Trophoblast cell (in vitro differentiated cells and primary cell): ENCODE measurements around the gene POC1B.

Experiments
- DNase-seq, 2 donors: peaks; one replicate each; pipeline ENCODE4 v3.0.0-alpha.2; 2016
- H2AFZ ChIP-seq: 2 replicates; pipeline ENCODE4 v1.6.1; 2013; ENCODE audit warnings: low read length, moderate library complexity, mild to moderate bottlenecking; ENCODE audit not compliant: insufficient read depth, poor library complexity
- H2AK5ac ChIP-seq: 2 replicates; pipeline ENCODE4 v1.6.1; 2013; ENCODE audit warnings: mild to moderate bottlenecking, low read length
- H2BK120ac ChIP-seq: 2 replicates; pipeline ENCODE4 v1.6.1; 2013; ENCODE audit warnings: low read length, mild to moderate bottlenecking, moderate library complexity; ENCODE audit not compliant: insufficient read depth, poor library complexity
- H2BK12ac ChIP-seq: 2 replicates; pipeline ENCODE4 v1.6.1; 2013; ENCODE audit warnings: mild to moderate bottlenecking, low read length, moderate library complexity
- H2BK5ac ChIP-seq: 2 replicates; pipeline ENCODE4 v1.6.1; 2013; ENCODE audit warnings: low read length, low read depth, moderate library complexity, mild to moderate bottlenecking; ENCODE audit not compliant: poor library complexity
- H3K14ac ChIP-seq: 2 replicates; pipeline ENCODE4 v1.6.1; 2013; ENCODE audit warnings: mild to moderate bottlenecking, low read length
- H3K18ac ChIP-seq: 2 replicates; pipeline ENCODE4 v1.6.1; 2013; ENCODE audit warnings: mild to moderate bottlenecking, low read length
- H3K23ac ChIP-seq: 2 replicates; pipeline ENCODE4 v1.6.1; 2013; ENCODE audit warnings: low read length
- H3K27ac ChIP-seq: 2 replicates; pipeline ENCODE4 v1.5.1; 2013; ENCODE audit warnings: low read depth, mild to moderate bottlenecking, inconsistent platforms, low read length, moderate library complexity
- H3K27me3 ChIP-seq: 2 replicates; pipeline ENCODE4 v1.6.1; 2013; ENCODE audit warnings: inconsistent platforms, mild to moderate bottlenecking, low read length, moderate library complexity; ENCODE audit not compliant: insufficient read depth
- H3K36me3 ChIP-seq, 2 experiments: 1 replicate in 1 of 2; 2 replicates in 1 of 2; pipeline ENCODE4 v1.6.1; 2013; ENCODE audit warnings: low read length in 2 of 2, mild to moderate bottlenecking in 2 of 2, moderate library complexity in 1 of 2; ENCODE audit not compliant: insufficient read depth in 2 of 2, control insufficient read depth in 1 of 2
- H3K4ac ChIP-seq: 2 replicates; pipeline ENCODE4 v1.6.1; 2013; ENCODE audit warnings: low read depth, mild to moderate bottlenecking, low read length, moderate library complexity
- H3K4me1 ChIP-seq, 2 experiments: 1 replicate in 1 of 2; 2 replicates in 1 of 2; pipeline ENCODE4 v1.6.1; 2013; ENCODE audit warnings: low read length in 2 of 2, mild to moderate bottlenecking in 2 of 2, moderate library complexity in 1 of 2; ENCODE audit not compliant: insufficient read depth in 2 of 2, control insufficient read depth in 1 of 2
- H3K4me2 ChIP-seq: 2 replicates; pipeline ENCODE4 v1.6.1; 2013; ENCODE audit warnings: inconsistent platforms, mild to moderate bottlenecking, low read length, moderate library complexity
- H3K4me3 ChIP-seq: 2 replicates; pipeline ENCODE4 v1.5.1; 2013; ENCODE audit warnings: mild to moderate bottlenecking, low read depth, low read length, inconsistent platforms
- H3K79me1 ChIP-seq: one replicate; pipeline ENCODE4 v1.6.1; 2013; ENCODE audit warnings: low read length
- H3K79me2 ChIP-seq: 2 replicates; pipeline ENCODE4 v1.6.1; 2013; ENCODE audit warnings: low read length, mild to moderate bottlenecking; ENCODE audit not compliant: control insufficient read depth, insufficient read depth, poor library complexity
- H3K9ac ChIP-seq: 2 replicates; pipeline ENCODE4 v1.6.1; 2013; ENCODE audit warnings: mild to moderate bottlenecking, low read length
- H3K9me3 ChIP-seq: 2 replicates; pipeline ENCODE4 v1.6.1; 2013; ENCODE audit warnings: low read depth, mild to moderate bottlenecking, control low read depth, inconsistent platforms, low read length; ENCODE audit not compliant: insufficient read depth
- H4K12ac ChIP-seq: 2 replicates; pipeline ENCODE4 v1.6.1; 2013; ENCODE audit warnings: low read depth, mild to moderate bottlenecking, low read length, moderate library complexity
- H4K8ac ChIP-seq: 2 replicates; pipeline ENCODE4 v1.6.1; 2013; ENCODE audit warnings: low read depth, mild to moderate bottlenecking, low read length, moderate library complexity
- H4K91ac ChIP-seq: one replicate; pipeline ENCODE4 v1.6.1; 2013; ENCODE audit warnings: low read depth, mild to moderate bottlenecking, low read length, moderate library complexity
- WGBS: extraction: QIAGEN DNeasy Blood & Tissue Kit; methylation state at CpG from one replicate; pipeline ENCODE4 v1.1.7; 2013; ENCODE audit warnings: missing lambda C conversion rate; ENCODE audit not compliant: insufficient read length, insufficient coverage; ENCODE audit errors: extremely low coverage; 5-methylcytosine and 5-hydroxymethylcytosine counted together

POC1B gene

DNA sequence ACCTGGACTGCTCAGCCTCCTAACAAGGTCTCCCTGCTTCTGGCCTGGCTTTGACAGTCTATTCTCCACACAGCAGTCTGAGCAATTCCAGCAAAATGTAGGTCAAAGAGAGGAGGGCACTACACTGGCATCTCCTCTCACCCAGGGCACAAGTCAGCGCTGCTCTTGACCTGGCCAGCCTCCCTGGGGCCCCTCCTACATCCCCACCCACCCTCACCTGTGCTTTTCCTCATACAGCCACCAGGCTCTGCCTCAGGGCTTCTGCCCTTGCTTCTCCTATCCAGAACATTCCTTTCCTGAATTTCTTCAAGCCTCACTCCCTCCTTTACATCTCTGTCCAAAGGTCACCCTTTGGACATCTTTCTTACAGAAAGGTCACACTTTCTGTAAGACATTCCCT, 34.9 kb downstream of the POC1B start:
- H3K9ac ChIP-seq: no peak overlapping the region
- H3K4me2 ChIP-seq: no peak overlapping the region
- no peak overlapping the region for H3K4ac ChIP-seq
- no peak overlapping the region for H3K23ac ChIP-seq
- no peak overlapping the region for H4K12ac ChIP-seq
- no peaks in the 10 kb centered on the region for H3K79me1 ChIP-seq
- no peak overlapping the region for H3K4me3 ChIP-seq
- no peaks in the 10 kb centered on the region for H3K79me2 ChIP-seq
- DNase-seq: no peak
- H3K14ac ChIP-seq: no peak overlapping the region
- H2BK120ac ChIP-seq: no peak overlapping the region
- H3K4me1 ChIP-seq: no peaks in the 10 kb centered on the region
- H2BK12ac ChIP-seq: no peak overlapping the region
- WGBS: no CpG with 5 or more reads among the region's 1 CpG
- H4K91ac ChIP-seq: no peak overlapping the region
- H2AFZ ChIP-seq: no peak overlapping the region
- peaks cover 0 to 4% of the 10 kb centered on the region in 2 experiments for H3K36me3 ChIP-seq
- H3K9me3 ChIP-seq: no peaks in the 10 kb centered on the region
- H3K27me3 ChIP-seq: no peaks in the 10 kb centered on the region
- no peak overlapping the region for H2AK5ac ChIP-seq
- H3K18ac ChIP-seq: no peak overlapping the region
- no peak overlapping the region for H4K8ac ChIP-seq
- no peak overlapping the region for H3K27ac ChIP-seq
- H2BK5ac ChIP-seq: no peak overlapping the region

DNA sequence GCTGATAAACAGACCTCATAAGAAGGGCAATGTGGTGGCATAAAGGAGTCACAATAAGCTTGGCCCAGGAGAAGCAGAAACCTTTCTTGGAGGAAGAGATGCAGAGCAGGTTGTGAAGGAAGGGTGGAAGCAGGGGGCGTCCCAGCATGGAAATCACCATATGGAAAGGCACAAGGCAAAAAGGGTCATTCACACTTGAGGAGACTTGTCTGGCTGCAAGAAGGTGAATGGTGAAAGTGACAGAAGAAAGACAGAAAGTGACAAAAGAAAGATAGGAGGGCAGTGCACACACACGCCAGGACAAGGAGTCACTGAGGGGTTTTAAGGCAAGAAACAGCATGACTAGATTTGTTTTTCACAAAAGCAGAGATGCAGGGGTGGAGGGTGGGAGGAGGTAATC, 39.6 kb downstream of the POC1B start:
- no peak overlapping the region for H4K12ac ChIP-seq
- no peak overlapping the region for H2BK120ac ChIP-seq
- H3K9me3 ChIP-seq: no peaks in the 10 kb centered on the region
- no peaks in the 10 kb centered on the region for H3K79me1 ChIP-seq
- H4K91ac ChIP-seq: no peak overlapping the region
- DNase-seq: no peak
- no peak overlapping the region for H3K27ac ChIP-seq
- peaks cover 0 to 4% of the 10 kb centered on the region in 2 experiments for H3K36me3 ChIP-seq
- no peak overlapping the region for H3K14ac ChIP-seq
- H3K79me2 ChIP-seq: no peaks in the 10 kb centered on the region
- H3K4me3 ChIP-seq: no peak overlapping the region
- WGBS: no CpG with 5 or more reads among the region's 2 CpGs
- no peak overlapping the region for H3K4me2 ChIP-seq
- no peak overlapping the region for H2BK12ac ChIP-seq
- H3K27me3 ChIP-seq: no peaks in the 10 kb centered on the region
- no peak overlapping the region for H2AFZ ChIP-seq
- no peaks in the 10 kb centered on the region for H3K4me1 ChIP-seq
- no peak overlapping the region for H3K9ac ChIP-seq
- H4K8ac ChIP-seq: no peak overlapping the region
- no peak overlapping the region for H3K18ac ChIP-seq
- H3K4ac ChIP-seq: no peak overlapping the region
- H2BK5ac ChIP-seq: no peak overlapping the region
- no peak overlapping the region for H3K23ac ChIP-seq
- H2AK5ac ChIP-seq: no peak overlapping the region

DNA sequence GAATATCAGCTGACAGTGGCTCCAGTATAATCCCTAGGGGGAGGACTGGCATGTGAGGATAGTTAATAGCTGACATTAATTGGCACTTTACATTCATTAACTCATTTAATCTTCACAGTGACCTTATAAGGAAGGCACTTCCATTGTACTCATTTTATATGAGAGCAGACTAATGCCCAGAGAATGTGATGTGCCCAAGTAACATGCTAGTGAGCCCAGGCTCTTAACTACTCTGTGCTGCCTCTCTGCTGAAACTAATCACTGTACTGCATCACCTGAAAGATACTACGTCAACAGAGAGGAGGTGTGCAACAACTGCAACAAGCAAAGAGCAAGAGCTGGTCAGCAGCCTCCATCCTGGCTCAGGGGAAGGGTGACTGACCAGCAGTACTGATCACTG, 41.4 kb downstream of the POC1B start:
- no peaks in the 10 kb centered on the region for H3K79me2 ChIP-seq
- no CpG with 5 or more reads among the region's 1 CpG for WGBS

DNA sequence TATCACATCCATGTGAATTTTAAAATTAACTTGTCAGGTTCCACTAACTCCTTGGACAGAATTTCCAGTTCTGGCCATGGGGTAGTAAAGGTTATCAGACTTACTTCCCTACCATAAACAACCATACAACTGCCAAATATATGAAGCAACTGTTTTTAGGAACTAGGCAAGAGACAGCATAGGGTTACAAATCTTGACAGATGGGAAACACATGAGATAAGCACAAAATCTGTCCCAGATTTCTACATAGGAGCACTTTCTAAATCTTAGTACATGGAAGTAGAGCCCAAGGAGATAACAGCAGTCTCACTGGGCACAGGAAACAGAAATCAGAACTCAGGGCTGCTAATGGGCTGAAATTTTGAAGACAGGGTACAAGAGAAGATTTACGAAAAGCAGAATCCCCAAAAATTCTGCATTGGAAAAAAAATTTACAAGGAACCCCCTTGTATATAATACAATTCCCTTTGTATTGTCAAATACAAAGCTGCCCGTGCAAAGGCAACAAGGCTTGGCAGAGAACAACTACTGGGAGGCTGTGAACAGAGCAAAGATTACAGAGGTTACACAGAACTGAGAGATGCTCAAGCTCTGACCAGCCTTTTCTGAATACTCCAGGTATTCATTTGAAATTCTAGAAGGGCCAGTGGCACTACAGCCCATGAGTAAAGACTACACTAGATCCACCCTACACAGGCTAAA, 44.5 kb downstream of the POC1B start:
- Histone ChIP-seq H3K23ac (no peak overlapping the region), H2AK5ac (no peak overlapping the region), H4K12ac (no peak overlapping the region), H3K27ac (no peak overlapping the region), H2BK120ac (no peak overlapping the region), H4K8ac (no peak overlapping the region), H3K4me1 (no peaks in the 10 kb centered on the region), H3K27me3 (no peaks in the 10 kb centered on the region), H4K91ac (no peak overlapping the region), H3K9ac (no peak overlapping the region), H3K18ac (no peak overlapping the region), H3K4me2 (no peak overlapping the region), H3K4me3 (no peak overlapping the region), H3K14ac (no peak overlapping the region), H2BK12ac (no peak overlapping the region), H2AFZ (no peak overlapping the region), H3K4ac (no peak overlapping the region), H3K36me3 (no peaks in the 10 kb centered on the region), H2BK5ac (no peak overlapping the region), H3K79me1 (no peaks in the 10 kb centered on the region), H3K9me3 (no peaks in the 10 kb centered on the region), H3K79me2 (no peaks in the 10 kb centered on the region)
- WGBS: no CpG with 5 or more reads among the region's 2 CpGs
- no peak for DNase-seq

More for the DNA sequence above, 41.4 kb downstream of the POC1B start:
- no peak overlapping the region for H4K12ac ChIP-seq
- no peak overlapping the region for H3K9ac ChIP-seq
- H3K4ac ChIP-seq: no peak overlapping the region
- H3K18ac ChIP-seq: no peak overlapping the region
- no peak overlapping the region for H4K91ac ChIP-seq
- no peak for DNase-seq
- no peak overlapping the region for H3K23ac ChIP-seq
- no peak overlapping the region for H2BK120ac ChIP-seq
- no peak overlapping the region for H2AK5ac ChIP-seq
- H3K4me3 ChIP-seq: no peak overlapping the region
- no peak overlapping the region for H3K14ac ChIP-seq
- H2BK12ac ChIP-seq: no peak overlapping the region
- no peaks in the 10 kb centered on the region for H3K27me3 ChIP-seq
- H3K9me3 ChIP-seq: no peaks in the 10 kb centered on the region
- H3K27ac ChIP-seq: no peak overlapping the region
- no peaks in the 10 kb centered on the region for H3K79me1 ChIP-seq
- H3K4me1 ChIP-seq: no peaks in the 10 kb centered on the region
- H4K8ac ChIP-seq: no peak overlapping the region
- no peak overlapping the region for H3K4me2 ChIP-seq
- no peak overlapping the region for H2BK5ac ChIP-seq
- H3K36me3 ChIP-seq: peaks cover 0 to 1% of the 10 kb centered on the region in 2 experiments
- no peak overlapping the region for H2AFZ ChIP-seq
